ENCODE data around the gene MRPL40.

- TF ChIP-seq POLR2A (IDR thresholded peaks at IDR 0.05; ENCODE audit: low read depth, low read length) (no peak), CTCF (IDR thresholded peaks at IDR 0.05; ENCODE audit: extremely low read depth in 1 of 2, insufficient read depth in 1 of 2, low read depth in 1 of 2, low read length in 2 of 2) (no peak), POLR2AphosphoS5 (IDR thresholded peaks at IDR 0.05; ENCODE audit: insufficient read depth, low read depth, low read length) (no peak), JUN (IDR thresholded peaks at IDR 0.05; ENCODE audit: borderline replicate concordance, insufficient read depth, insufficient read length, low read depth) (no peak), FOS (IDR thresholded peaks at IDR 0.05; ENCODE audit: borderline replicate concordance, insufficient read depth, low read length) (no peak)
These were observed 18.2 kb downstream of the MRPL40 start for GRCh38 chr22:19450363-19451175.

Measured in endothelial cell of umbilical vein (primary cell).